K562 (cell line): Measurements from ENCODE around the gene SDE2. TPM values are rescaled to one million over a fixed set of nuclear protein-coding genes. Genes with fewer than 3 reads are reported as not detected.
A peak's percentile ranks its signal among the peaks of the same experiment; 100 is the strongest.

Experiments used
- AFF4 ChIP-seq: sonication (generic); formaldehyde crosslinking; IDR thresholded peaks from 2 replicates; pipeline ENCODE4 v1.8.0; 2023; ENCODE audit warnings: mild to moderate bottlenecking, missing genetic modification reagents
- DMBX1 ChIP-seq: fragments of 250-450 bp; sonication (Bioruptor Pico); IDR thresholded peaks from 2 replicates; pipeline ENCODE4 v1.8.0; 2022; ENCODE audit warnings: inconsistent platforms, mild to moderate bottlenecking, moderate library complexity, borderline replicate concordance
- MYNN ChIP-seq, 2 experiments: sonication (generic); formaldehyde crosslinking in 1 of 2; IDR thresholded peaks; 2 replicates each; pipeline versions ENCODE4 v1.5.0 to v1.6.1; 2016 to 2020; ENCODE audit warnings: antibody characterized with exemption in 1 of 2, missing genetic modification reagents in 1 of 2
- PTTG1 ChIP-seq: fragments of 450-650 bp; IDR thresholded peaks from 2 replicates; pipeline ENCODE4 v1.6.1; 2016; ENCODE audit warnings: low read depth, mild to moderate bottlenecking, missing genetic modification characterization, missing compliant biosample characterization
- SRF ChIP-seq, 2 experiments: fragments of 250-450, 450-650 bp in 1 of 2; sonication (Bioruptor Pico) in 1 of 2; sonication (generic) in 1 of 2; formaldehyde crosslinking; IDR thresholded peaks; 2 replicates each; pipeline versions ENCODE4 v1.5.0 to v1.5.1; 2020 to 2022; ENCODE audit warnings: mild to moderate bottlenecking in 1 of 2, missing genetic modification reagents in 1 of 2
- STAT5B ChIP-seq: fragments of 250-450 bp; sonication (Bioruptor Pico); IDR thresholded peaks from 2 replicates; pipeline ENCODE4 v1.8.0; 2021; ENCODE audit warnings: mild to moderate bottlenecking, inconsistent platforms
- TBP ChIP-seq: optimal IDR thresholded peaks from 2 replicates; pipeline ENCODE3; 2011; ENCODE audit warnings: low read depth, low read length, improper control_type of control experiment
- ZNF217 ChIP-seq: sonication (generic); formaldehyde crosslinking; IDR thresholded peaks from 2 replicates; pipeline ENCODE4 v1.8.0; 2022; ENCODE audit warnings: mild to moderate bottlenecking, missing genetic modification reagents
- ZNF316 ChIP-seq: fragments of 450-650 bp; IDR thresholded peaks from 2 replicates; pipeline ENCODE4 v1.6.1; 2016
- ZNF347 ChIP-seq: fragments of 450-650 bp; formaldehyde crosslinking; IDR thresholded peaks from 2 replicates; pipeline ENCODE4 v1.4.0; 2020; ENCODE audit warnings: low read depth, mild to moderate bottlenecking, moderate library complexity
- polyA plus RNA-seq, 8 experiments: library from polyadenylated mRNA; depleted of rRNA in 4 of 8; stranded (reverse) in 5 of 8; unstranded in 3 of 8; fragments of >200 nt; fragmentation: Nextera tagmentation in 2 of 8; fragmentation: Illumina TruSeq in 1 of 8; extraction: Ambion mirVana in 2 of 8; extraction: Trizol in 1 of 8; gene quantifications; 2 replicates each; pipeline versions ENCODE4 v1.2.1 to v1.2.3, GENCODE V29; 2011 to 2014; ENCODE audit warnings: inconsistent platforms in 1 of 8, missing spikeins in 1 of 8
- total RNA-seq, 7 experiments: library from RNA; depleted of rRNA in 6 of 7; stranded (reverse); fragments of >200 nt in 6 of 7; fragmentation: Illumina TruSeq in 2 of 7; extraction: Trizol in 2 of 7; gene quantifications; 2 replicates each; pipeline versions ENCODE4 v1.2.1 to v1.2.3, GENCODE V29; 2011 to 2021; ENCODE audit warnings: low replicate concordance in 1 of 7
- TF ChIP-seq, protein P1 (sequence below): fragments of 450-650 bp; IDR thresholded peaks from 2 replicates; pipeline ENCODE4 v1.6.1; 2016; ENCODE audit warnings: mild to moderate bottlenecking, moderate library complexity

The SDE2 gene
- total and polyA plus RNA-seq, 9 of the 15 experiments (the other 6 are each of a cell fraction or from before 2014, with no cell fraction given) = 14.3 to 62.3 (median 46.0) TPM

GRCh38 chr1:226002667-226003501 lies 3.7 kb upstream of the SDE2 start (continued):
- TF ChIP-seq, protein P1, sequence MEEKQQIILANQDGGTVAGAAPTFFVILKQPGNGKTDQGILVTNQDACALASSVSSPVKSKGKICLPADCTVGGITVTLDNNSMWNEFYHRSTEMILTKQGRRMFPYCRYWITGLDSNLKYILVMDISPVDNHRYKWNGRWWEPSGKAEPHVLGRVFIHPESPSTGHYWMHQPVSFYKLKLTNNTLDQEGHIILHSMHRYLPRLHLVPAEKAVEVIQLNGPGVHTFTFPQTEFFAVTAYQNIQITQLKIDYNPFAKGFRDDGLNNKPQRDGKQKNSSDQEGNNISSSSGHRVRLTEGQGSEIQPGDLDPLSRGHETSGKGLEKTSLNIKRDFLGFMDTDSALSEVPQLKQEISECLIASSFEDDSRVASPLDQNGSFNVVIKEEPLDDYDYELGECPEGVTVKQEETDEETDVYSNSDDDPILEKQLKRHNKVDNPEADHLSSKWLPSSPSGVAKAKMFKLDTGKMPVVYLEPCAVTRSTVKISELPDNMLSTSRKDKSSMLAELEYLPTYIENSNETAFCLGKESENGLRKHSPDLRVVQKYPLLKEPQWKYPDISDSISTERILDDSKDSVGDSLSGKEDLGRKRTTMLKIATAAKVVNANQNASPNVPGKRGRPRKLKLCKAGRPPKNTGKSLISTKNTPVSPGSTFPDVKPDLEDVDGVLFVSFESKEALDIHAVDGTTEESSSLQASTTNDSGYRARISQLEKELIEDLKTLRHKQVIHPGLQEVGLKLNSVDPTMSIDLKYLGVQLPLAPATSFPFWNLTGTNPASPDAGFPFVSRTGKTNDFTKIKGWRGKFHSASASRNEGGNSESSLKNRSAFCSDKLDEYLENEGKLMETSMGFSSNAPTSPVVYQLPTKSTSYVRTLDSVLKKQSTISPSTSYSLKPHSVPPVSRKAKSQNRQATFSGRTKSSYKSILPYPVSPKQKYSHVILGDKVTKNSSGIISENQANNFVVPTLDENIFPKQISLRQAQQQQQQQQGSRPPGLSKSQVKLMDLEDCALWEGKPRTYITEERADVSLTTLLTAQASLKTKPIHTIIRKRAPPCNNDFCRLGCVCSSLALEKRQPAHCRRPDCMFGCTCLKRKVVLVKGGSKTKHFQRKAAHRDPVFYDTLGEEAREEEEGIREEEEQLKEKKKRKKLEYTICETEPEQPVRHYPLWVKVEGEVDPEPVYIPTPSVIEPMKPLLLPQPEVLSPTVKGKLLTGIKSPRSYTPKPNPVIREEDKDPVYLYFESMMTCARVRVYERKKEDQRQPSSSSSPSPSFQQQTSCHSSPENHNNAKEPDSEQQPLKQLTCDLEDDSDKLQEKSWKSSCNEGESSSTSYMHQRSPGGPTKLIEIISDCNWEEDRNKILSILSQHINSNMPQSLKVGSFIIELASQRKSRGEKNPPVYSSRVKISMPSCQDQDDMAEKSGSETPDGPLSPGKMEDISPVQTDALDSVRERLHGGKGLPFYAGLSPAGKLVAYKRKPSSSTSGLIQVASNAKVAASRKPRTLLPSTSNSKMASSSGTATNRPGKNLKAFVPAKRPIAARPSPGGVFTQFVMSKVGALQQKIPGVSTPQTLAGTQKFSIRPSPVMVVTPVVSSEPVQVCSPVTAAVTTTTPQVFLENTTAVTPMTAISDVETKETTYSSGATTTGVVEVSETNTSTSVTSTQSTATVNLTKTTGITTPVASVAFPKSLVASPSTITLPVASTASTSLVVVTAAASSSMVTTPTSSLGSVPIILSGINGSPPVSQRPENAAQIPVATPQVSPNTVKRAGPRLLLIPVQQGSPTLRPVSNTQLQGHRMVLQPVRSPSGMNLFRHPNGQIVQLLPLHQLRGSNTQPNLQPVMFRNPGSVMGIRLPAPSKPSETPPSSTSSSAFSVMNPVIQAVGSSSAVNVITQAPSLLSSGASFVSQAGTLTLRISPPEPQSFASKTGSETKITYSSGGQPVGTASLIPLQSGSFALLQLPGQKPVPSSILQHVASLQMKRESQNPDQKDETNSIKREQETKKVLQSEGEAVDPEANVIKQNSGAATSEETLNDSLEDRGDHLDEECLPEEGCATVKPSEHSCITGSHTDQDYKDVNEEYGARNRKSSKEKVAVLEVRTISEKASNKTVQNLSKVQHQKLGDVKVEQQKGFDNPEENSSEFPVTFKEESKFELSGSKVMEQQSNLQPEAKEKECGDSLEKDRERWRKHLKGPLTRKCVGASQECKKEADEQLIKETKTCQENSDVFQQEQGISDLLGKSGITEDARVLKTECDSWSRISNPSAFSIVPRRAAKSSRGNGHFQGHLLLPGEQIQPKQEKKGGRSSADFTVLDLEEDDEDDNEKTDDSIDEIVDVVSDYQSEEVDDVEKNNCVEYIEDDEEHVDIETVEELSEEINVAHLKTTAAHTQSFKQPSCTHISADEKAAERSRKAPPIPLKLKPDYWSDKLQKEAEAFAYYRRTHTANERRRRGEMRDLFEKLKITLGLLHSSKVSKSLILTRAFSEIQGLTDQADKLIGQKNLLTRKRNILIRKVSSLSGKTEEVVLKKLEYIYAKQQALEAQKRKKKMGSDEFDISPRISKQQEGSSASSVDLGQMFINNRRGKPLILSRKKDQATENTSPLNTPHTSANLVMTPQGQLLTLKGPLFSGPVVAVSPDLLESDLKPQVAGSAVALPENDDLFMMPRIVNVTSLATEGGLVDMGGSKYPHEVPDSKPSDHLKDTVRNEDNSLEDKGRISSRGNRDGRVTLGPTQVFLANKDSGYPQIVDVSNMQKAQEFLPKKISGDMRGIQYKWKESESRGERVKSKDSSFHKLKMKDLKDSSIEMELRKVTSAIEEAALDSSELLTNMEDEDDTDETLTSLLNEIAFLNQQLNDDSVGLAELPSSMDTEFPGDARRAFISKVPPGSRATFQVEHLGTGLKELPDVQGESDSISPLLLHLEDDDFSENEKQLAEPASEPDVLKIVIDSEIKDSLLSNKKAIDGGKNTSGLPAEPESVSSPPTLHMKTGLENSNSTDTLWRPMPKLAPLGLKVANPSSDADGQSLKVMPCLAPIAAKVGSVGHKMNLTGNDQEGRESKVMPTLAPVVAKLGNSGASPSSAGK = no peak
- peak; percentile 69; the same call in 1 of the 2 replicates for TF ChIP-seq AFF4
- TF ChIP-seq ZNF347 = no peak
- no peak for TF ChIP-seq PTTG1 (tag)
- TF ChIP-seq TBP = peak; percentile 88
- TF ChIP-seq ZNF217 (CRISPR knock-in tag) = no peak
- TF ChIP-seq STAT5B = no peak
- peak; percentile 34; the same call in 1 of the 2 replicates for TF ChIP-seq MYNN (IDR thresholded peaks at IDR 0.05)
- TF ChIP-seq MYNN (CRISPR knock-in tag; IDR thresholded peaks at IDR 0.05) = no peak
- peak in 1 of 2 experiments; percentile 51; a peak in 2 of 4 replicates for TF ChIP-seq SRF (CRISPR knock-in tag; IDR thresholded peaks at IDR 0.05)
- TF ChIP-seq ZNF316 = peak; percentile 94
- TF ChIP-seq DMBX1 (CRISPR knock-in tag) = no peak
